ENCODE data around the gene KLHDC9. TPM values are rescaled to one million over a fixed set of nuclear protein-coding genes. Genes with fewer than 3 reads are reported as not detected.

Gene KLHDC9
- total RNA-seq, 4 donors from 2014 or later, result 5.1 to 8.3 (median 7.6) TPM

GRCh38 chr1:161082996-161083747, 15.0 kb upstream of the KLHDC9 start:
- peak overlapping the region in 1 of 4 donors; percentile 34 for H3K27ac ChIP-seq (replicated peaks in 1 of 4)
- H3K27me3 ChIP-seq, result peaks cover 0 to 18% (median 0%) of the 10 kb centered on the region in 4 donors
- 61% methylated on average over 7 of the region's 8 CpGs for WGBS
- intact Hi-C loops (cut with DNase I), result no loop called here
- no peaks in the 10 kb centered on the region for H3K9me3 ChIP-seq
- DNase-seq (ENCODE audit: extremely low spot score), result no peak
- H3K36me3 ChIP-seq, result no peaks in the 10 kb centered on the region
- no peak overlapping the region for H3K4me3 ChIP-seq
- TF ChIP-seq CTCF (IDR thresholded peaks at IDR 0.05), result no peak
- peak in 1 of 2 donors; percentile 17 for TF ChIP-seq POLR2AphosphoS5 (IDR thresholded peaks at IDR 0.05)
- H3K4me1 ChIP-seq, result no peaks in the 10 kb centered on the region

GRCh38 chr1:161083748-161084596, 14.2 kb upstream of the KLHDC9 start:
- 79% methylated on average over 10 of the region's 10 CpGs for whole genome bisulfite sequencing

GRCh38 chr1:161084597-161084988, 13.6 kb upstream of the KLHDC9 start:
- no peaks in the 10 kb centered on the region for H3K4me1 ChIP-seq
- H3K36me3 ChIP-seq, result no peaks in the 10 kb centered on the region
- peaks cover 0 to 21% (median 0%) of the 10 kb centered on the region in 4 donors for H3K27me3 ChIP-seq
- H3K27ac ChIP-seq (replicated peaks in 1 of 4), result no peak overlapping the region
- no peak overlapping the region for H3K4me3 ChIP-seq
- DNase-seq (ENCODE audit: extremely low spot score), result no peak
- no peaks in the 10 kb centered on the region for H3K9me3 ChIP-seq
- no CpG with 5 or more reads among the region's 1 CpG for whole genome bisulfite sequencing
- TF ChIP-seq POLR2AphosphoS5 (IDR thresholded peaks at IDR 0.05) (no peak), EP300 (IDR thresholded peaks at IDR 0.05) (no peak), CTCF (IDR thresholded peaks at IDR 0.05) (no peak), POLR2A (IDR thresholded peaks at IDR 0.05; ENCODE audit: low read depth) (no peak)
- intact Hi-C loops (cut with DNase I), result no loop called here

More at GRCh38 chr1:161083748-161084596, 14.2 kb upstream of the KLHDC9 start:
- Histone ChIP-seq H3K4me1 (no peaks in the 10 kb centered on the region), H3K27me3 (peaks cover 0 to 20% (median 0%) of the 10 kb centered on the region in 4 donors), H3K27ac (replicated peaks in 1 of 4) (no peak overlapping the region), H3K9me3 (no peaks in the 10 kb centered on the region), H3K36me3 (no peaks in the 10 kb centered on the region), H3K4me3 (no peak overlapping the region)
- no peak for DNase-seq (ENCODE audit: extremely low spot score)
- TF ChIP-seq CTCF (IDR thresholded peaks at IDR 0.05), result no peak
- no peak for TF ChIP-seq EP300 (IDR thresholded peaks at IDR 0.05)
- no peak for TF ChIP-seq POLR2A (IDR thresholded peaks at IDR 0.05; ENCODE audit: low read depth)
- no peak for TF ChIP-seq POLR2AphosphoS5 (IDR thresholded peaks at IDR 0.05)
- intact Hi-C loops (cut with DNase I), result no loop called here

GRCh38 chr1:161085165-161085564, 13.0 kb upstream of the KLHDC9 start:
- H3K4me3 ChIP-seq, result no peak overlapping the region
- H3K36me3 ChIP-seq, result no peaks in the 10 kb centered on the region
- DNase-seq (ENCODE audit: extremely low spot score), result no peak
- 44% methylated on average over 1 of the region's 2 CpGs for WGBS
- H3K27me3 ChIP-seq, result peaks cover 0 to 17% (median 0%) of the 10 kb centered on the region in 4 donors
- no peak for TF ChIP-seq POLR2AphosphoS5 (IDR thresholded peaks at IDR 0.05)
- TF ChIP-seq CTCF (IDR thresholded peaks at IDR 0.05), result no peak
- no peak for TF ChIP-seq POLR2A (IDR thresholded peaks at IDR 0.05; ENCODE audit: low read depth)
- TF ChIP-seq EP300 (IDR thresholded peaks at IDR 0.05), result no peak
- intact Hi-C loops (cut with DNase I), result no loop called here
- H3K4me1 ChIP-seq, result no peaks in the 10 kb centered on the region
- no peak overlapping the region for H3K27ac ChIP-seq (replicated peaks in 1 of 4)
- no peaks in the 10 kb centered on the region for H3K9me3 ChIP-seq

Measured in esophagus muscularis mucosa (tissue), 4 donors.